AG10803 (cell line): Measurements from ENCODE around the gene SRSF5.
"Not testable (repeated sequence)": the region's sequence is repeated elsewhere in the genome, so short reads cannot be mapped to it uniquely, and the experiment has no call there.

Experiments
- DNase-seq: peaks from one replicate; pipeline ENCODE4 v3.0.0; 2010; ENCODE audit warnings: low read depth
- H3K4me3 ChIP-seq: 2 replicates; pipeline ENCODE4 v1.5.1; 2011; ENCODE audit warnings: mild to moderate bottlenecking, low read length, control low read depth
- TF ChIP-seq, protein P1 (sequence below): conservative IDR thresholded peaks from 2 replicates; pipeline ENCODE4 v1.5.1; 2011; ENCODE audit warnings: mild to moderate bottlenecking, low read length, control low read depth, inconsistent platforms

Gene SRSF5

DNA sequence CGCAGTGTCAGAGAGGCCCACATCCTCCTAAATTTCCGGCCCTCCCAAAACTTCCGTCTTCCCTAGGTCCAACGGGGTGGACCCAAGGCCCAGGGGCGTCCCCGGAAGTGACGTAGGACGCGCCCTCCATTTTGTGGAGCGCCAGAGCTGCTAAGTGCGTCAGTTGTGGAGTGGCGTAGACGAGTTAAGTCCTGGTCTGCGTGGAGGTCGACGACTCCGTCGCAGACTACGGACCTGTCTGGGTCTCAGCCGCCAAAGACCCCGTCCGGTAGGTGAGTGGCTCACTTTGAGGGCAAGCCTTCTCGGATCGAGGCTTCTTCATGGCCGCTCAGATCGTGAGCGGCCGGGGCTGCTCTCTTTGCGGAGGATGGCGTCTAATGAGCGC lies at the start of gene SRSF5:
TSS of gene SRSF5 (plus strand) at position 159 of the 385 bp plus-strand sequence. CDS start 1,015 bp downstream, outside the sequence.
- TF ChIP-seq, protein P1, sequence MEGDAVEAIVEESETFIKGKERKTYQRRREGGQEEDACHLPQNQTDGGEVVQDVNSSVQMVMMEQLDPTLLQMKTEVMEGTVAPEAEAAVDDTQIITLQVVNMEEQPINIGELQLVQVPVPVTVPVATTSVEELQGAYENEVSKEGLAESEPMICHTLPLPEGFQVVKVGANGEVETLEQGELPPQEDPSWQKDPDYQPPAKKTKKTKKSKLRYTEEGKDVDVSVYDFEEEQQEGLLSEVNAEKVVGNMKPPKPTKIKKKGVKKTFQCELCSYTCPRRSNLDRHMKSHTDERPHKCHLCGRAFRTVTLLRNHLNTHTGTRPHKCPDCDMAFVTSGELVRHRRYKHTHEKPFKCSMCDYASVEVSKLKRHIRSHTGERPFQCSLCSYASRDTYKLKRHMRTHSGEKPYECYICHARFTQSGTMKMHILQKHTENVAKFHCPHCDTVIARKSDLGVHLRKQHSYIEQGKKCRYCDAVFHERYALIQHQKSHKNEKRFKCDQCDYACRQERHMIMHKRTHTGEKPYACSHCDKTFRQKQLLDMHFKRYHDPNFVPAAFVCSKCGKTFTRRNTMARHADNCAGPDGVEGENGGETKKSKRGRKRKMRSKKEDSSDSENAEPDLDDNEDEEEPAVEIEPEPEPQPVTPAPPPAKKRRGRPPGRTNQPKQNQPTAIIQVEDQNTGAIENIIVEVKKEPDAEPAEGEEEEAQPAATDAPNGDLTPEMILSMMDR, result no peak
- peak within 1 kb of the TSS; percentile 99 for H3K4me3 ChIP-seq

DNA sequence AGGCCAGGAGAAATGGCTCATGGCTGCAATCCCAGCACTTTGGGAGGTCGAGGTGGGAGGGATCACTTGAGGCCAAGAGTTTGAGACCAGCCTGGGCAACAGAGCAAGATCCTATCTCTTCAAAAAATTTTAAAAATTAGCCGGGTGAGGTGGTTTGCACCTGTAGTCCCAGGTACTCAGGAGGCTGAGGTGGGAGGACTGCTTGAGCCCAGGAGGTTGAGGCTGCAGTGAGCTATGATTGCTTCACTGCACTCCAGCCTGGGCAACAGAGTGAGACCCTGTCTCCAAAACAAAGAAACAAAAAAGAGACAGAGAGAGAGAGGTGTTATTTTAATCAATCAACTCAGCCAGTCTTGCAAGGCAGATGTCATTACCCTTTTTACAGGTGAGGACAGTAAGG lies 48.3 kb upstream of the SRSF5 start:
- DNase-seq, result not testable (repeated sequence)

More for the DNA sequence above, at the start of gene SRSF5:
- DNase-seq, result peak; percentile 98

DNA sequence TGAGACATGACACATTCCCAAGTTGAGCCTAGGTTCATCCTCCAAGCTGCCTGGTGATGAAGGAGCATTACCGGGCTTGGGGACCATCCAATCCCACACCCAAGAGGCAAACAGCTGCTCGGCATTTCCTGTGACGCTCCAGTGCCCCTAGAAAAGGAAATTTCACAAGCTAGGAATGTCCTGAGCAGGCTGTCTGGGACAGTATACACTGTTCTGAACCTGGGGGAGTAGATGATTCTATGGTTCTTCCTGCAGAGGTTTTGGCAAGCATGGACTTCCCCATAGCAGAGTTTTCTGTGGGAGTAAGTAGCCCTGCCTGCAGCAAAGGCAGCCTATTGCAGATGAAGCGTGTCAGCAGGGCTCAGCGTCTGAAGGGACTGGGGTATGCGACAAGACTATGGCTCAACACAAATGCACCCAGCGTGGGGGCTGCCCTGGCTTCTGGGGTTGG lies 47.4 kb upstream of the SRSF5 start:
- H3K4me3 ChIP-seq, result no peak overlapping the region
- peak; percentile 97 for DNase-seq
- TF ChIP-seq, protein P1, result no peak

More for the DNA sequence above, 48.3 kb upstream of the SRSF5 start:
- not testable (repeated sequence) for H3K4me3 ChIP-seq

DNA sequence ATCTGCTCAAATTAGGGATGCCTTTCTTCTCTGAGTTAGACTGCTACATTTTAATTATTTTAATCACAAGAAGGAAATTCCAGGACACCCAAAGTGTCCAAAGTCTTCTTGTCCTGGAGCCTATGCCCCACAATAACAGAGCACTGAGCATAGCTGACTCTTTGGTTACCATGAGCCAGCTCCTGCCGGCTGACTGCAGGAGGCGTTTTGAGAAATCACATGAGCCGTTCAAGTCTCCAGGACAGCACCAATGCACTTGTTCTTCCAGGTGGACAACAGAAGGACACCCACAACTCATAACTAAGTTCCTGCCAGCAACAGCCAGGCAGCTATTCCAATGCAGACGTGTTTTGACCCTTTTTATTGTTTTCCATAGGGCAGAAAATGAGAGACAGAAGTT lies 46.0 kb upstream of the SRSF5 start:
- H3K4me3 ChIP-seq, result no peak overlapping the region
- no peak for DNase-seq
- TF ChIP-seq, protein P1, result no peak

DNA sequence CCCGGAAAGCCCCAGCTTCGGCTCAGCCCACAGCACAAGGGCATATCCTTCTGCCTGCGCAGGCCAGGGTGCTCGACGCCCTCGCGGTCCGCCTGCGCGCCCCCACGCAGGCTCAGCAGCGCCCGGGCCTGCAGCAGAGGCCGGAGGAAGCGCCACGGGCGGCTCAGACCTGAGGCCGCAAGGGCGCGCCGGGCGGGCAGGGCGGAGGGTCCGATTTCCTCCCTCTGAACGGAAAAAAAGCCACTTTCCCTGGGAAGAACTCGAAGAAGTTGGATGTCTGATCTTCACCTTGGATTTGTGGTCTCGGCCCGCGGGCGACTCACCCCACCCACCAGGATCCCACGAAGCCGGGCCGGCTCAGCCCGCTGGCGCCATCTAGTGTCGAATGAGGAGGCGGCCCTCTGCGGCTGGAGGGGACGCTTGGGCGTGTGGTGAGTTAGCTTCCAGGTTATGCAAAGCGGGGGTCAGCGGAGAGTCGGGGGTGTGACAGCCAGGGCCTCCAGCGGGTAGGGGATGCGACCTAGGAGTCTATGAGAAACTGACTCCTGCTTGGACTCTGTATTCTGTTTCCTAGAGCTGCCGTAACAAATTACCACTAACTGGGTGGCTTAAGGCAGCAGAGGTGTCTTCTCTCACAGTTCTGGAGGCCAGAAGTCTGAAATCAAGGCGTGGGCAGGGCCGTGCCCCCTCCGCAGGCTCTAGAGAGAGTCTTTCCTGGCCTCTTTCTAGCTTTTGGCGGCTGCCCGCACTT lies 40.0 kb upstream of the SRSF5 start:
- peak overlapping the region; percentile 53 for H3K4me3 ChIP-seq
- peak; percentile 57 for DNase-seq
- TF ChIP-seq, protein P1, result peak; percentile 85

DNA sequence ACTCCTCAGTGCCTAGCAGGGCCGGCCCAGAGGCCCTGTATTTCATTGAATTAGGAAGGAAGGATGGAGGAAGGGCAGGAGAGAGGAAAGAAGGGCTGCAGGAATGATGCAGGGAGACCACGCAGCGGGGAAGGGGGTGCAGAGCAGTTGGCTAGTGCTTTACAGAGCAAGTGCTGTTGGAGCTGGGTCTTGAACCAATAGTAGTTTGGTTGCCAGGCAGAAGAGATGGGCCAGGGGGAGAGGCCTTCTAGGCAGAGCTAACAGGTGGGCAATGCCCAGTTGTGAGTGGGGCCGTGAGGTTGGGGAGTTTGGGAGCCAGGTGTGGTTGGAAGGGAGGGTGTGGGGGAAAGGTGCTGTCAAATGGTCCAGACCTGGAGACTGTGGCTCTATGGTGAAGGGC lies 39.1 kb upstream of the SRSF5 start:
- TF ChIP-seq, protein P1, result no peak
- no peak for DNase-seq
- H3K4me3 ChIP-seq, result no peak overlapping the region

DNA sequence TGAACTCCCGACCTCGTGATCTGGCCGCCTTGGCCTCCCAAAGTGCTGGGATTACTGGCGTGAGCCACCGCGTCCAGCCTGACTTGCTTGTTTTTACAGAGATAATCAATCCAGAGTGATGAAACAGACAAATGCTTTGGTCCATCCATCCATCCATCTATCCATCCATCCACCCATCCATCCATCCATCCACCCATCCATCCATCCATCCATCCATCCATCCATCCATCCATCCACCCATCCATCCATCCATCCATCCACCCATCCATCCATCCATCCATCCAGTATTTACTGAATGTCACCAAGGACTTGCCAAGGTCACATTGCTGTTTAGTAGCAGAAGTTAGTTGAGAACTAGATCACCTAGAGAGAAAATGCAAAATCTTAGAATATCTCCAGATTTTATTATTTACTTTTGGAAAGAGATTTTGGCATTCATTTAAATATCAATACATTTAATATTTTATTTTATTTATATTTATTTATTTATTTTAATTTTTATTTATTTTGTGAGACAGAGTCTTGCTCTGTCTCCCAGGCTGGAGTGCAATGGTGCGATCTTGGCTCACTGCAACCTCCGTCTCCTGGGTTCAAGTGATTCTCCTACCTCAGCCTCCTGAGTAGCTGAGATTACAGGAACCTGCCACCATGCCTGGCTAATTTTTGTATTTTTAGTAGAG lies 34.9 kb upstream of the SRSF5 start:
- DNase-seq, H3K4me3 ChIP-seq: not testable (repeated sequence)

DNA sequence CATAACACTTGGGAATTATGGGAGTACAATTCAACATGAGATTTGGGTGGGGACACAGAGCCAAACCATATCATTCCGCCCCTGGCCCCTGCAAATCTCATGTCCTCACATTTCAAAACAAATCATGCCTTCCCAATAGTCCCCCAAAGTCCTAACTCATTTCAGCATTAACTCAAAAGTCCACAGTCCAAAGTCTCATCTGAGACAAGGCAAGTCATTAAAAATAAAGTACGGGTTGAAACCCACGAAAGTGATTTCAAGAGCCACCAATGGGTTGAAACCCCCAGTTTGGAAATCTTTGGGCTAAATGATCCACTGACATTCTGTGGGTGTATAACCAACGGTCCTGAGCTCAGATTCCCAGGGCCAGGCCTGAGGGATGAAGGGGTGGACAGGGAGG lies 30.5 kb upstream of the SRSF5 start:
- H3K4me3 ChIP-seq, DNase-seq: not testable (repeated sequence)
